H1 (cell line): Measurements from ENCODE around the gene ERAP2. TPM values are rescaled to one million over a fixed set of nuclear protein-coding genes. Genes with fewer than 3 reads are reported as not detected.

Experiments
- CTCF ChIA-PET: fragments of 300-600 bp; sonication (Branson Sonifier 250); formaldehyde crosslinking; loops from one replicate; lab custom pipeline; 2021; ENCODE audit not compliant: partially characterized antibody; lab: Charles Lee
- POLR2A ChIA-PET: fragments of 300-600 bp; sonication (Branson Sonifier 250); formaldehyde crosslinking; loops from one replicate; lab custom pipeline; 2021; ENCODE audit warnings: inconsistent platforms; ENCODE audit not compliant: partially characterized antibody; lab: Charles Lee
- DNase-seq, 2 experiments: peaks; one replicate each; pipeline versions ENCODE4 v3.0.0 to v3.0.0-alpha.2; 2010 to 2022; ENCODE audit warnings: low spot score in 2 of 2, low read depth in 1 of 2, mixed read lengths in 1 of 2
- FAIRE-seq: peaks from 2 replicates; lab custom pipeline; 2011; peaks lifted over from hg19 to GRCh38; lab: Jason Lieb, UNC
- H2AFZ ChIP-seq: 2 replicates; pipeline ENCODE4 v1.8.1; 2012; ENCODE audit warnings: low read length, inconsistent platforms
- H2AK5ac ChIP-seq: 2 replicates; pipeline ENCODE4 v1.6.1; 2013; ENCODE audit warnings: low read depth, low read length
- H2BK120ac ChIP-seq: replicated peaks from 2 replicates; pipeline ENCODE3; 2013; ENCODE audit warnings: low read depth, low read length, inconsistent platforms
- H2BK12ac ChIP-seq: 2 replicates; pipeline ENCODE4 v1.6.1; 2013; ENCODE audit warnings: low read depth, low read length
- H2BK15ac ChIP-seq: 2 replicates; pipeline ENCODE4 v1.6.1; 2013; ENCODE audit warnings: low read length
- H2BK20ac ChIP-seq: 2 replicates; pipeline ENCODE4 v1.6.1; 2013; ENCODE audit warnings: low read length
- H2BK5ac ChIP-seq: 2 replicates; pipeline ENCODE4 v1.6.1; 2013; ENCODE audit warnings: low read depth, low read length
- H3K14ac ChIP-seq: 2 replicates; pipeline ENCODE4 v1.6.1; 2013; ENCODE audit warnings: inconsistent platforms; ENCODE audit not compliant: insufficient read length
- H3K18ac ChIP-seq: 2 replicates; pipeline ENCODE4 v1.6.1; 2013; ENCODE audit warnings: low read length; ENCODE audit errors: extremely low read depth
- H3K23ac ChIP-seq: 2 replicates; pipeline ENCODE4 v1.6.1; 2013; ENCODE audit warnings: inconsistent platforms; ENCODE audit not compliant: insufficient read length
- H3K23me2 ChIP-seq: 2 replicates; pipeline ENCODE4 v1.6.1; 2013; ENCODE audit warnings: low read depth, low read length
- H3K27ac ChIP-seq: 2 replicates; pipeline ENCODE4 v1.6.1; 2011; ENCODE audit warnings: low read depth, low read length, inconsistent platforms
- H3K27me3 ChIP-seq, 4 experiments: replicated peaks in 1 of 4; 1 replicate in 1 of 4; 2 replicates in 3 of 4; pipeline versions ENCODE4 v1.6.1 to v1.8.1; 2011 to 2013; ENCODE audit warnings: low read length in 3 of 4, mild to moderate bottlenecking in 3 of 4, inconsistent platforms in 2 of 4, mixed read lengths in 2 of 4, moderate library complexity in 1 of 4; ENCODE audit not compliant: control insufficient read depth in 3 of 4, insufficient read depth in 3 of 4; ENCODE audit errors: extremely low read depth in 1 of 4
- H3K36me3 ChIP-seq, 4 experiments: 2 replicates each; pipeline versions ENCODE4 v1.6.1 to v1.8.1; 2011 to 2013; ENCODE audit warnings: mild to moderate bottlenecking in 4 of 4, low read length in 3 of 4, moderate library complexity in 2 of 4, control low read depth in 1 of 4, inconsistent platforms in 1 of 4; ENCODE audit not compliant: insufficient read depth in 4 of 4, control insufficient read depth in 2 of 4
- H3K4ac ChIP-seq: replicated peaks from 2 replicates; pipeline ENCODE3; 2013; ENCODE audit warnings: low read length, low read depth, mixed read lengths, inconsistent platforms; ENCODE audit not compliant: insufficient read length
- H3K4me1 ChIP-seq, 4 experiments: replicated peaks in 1 of 4; 1 replicate in 1 of 4; 2 replicates in 3 of 4; pipeline versions ENCODE4 v1.6.1 to v1.8.1; 2011 to 2013; ENCODE audit warnings: low read length in 3 of 4, inconsistent platforms in 2 of 4, mixed read lengths in 1 of 4; ENCODE audit not compliant: insufficient read depth in 4 of 4, control insufficient read depth in 3 of 4
- H3K4me2 ChIP-seq, 2 experiments: 2 replicates each; pipeline versions ENCODE4 v1.6.1 to v1.8.1; 2011 to 2013; ENCODE audit warnings: low read depth in 2 of 2, low read length in 2 of 2, control low read depth in 1 of 2, inconsistent platforms in 1 of 2, mild to moderate bottlenecking in 1 of 2; ENCODE audit not compliant: insufficient read depth in 1 of 2
- H3K4me3 ChIP-seq, 4 experiments: fragments of 200-600, 300-600 bp in 1 of 4; sonication (generic), shearing (Covaris generic), sonication (Bioruptor Twin) in 1 of 4; 2 replicates each; pipeline versions ENCODE4 v1.5.1 to v1.8.1; 2011 to 2016; ENCODE audit warnings: low read length in 4 of 4, low read depth in 3 of 4, control low read depth in 2 of 4, inconsistent platforms in 2 of 4, mild to moderate bottlenecking in 2 of 4, mixed read lengths in 1 of 4, moderate library complexity in 1 of 4; ENCODE audit not compliant: insufficient read depth in 2 of 4; ENCODE audit errors: extremely low read depth in 1 of 4
- H3K56ac ChIP-seq: replicated peaks from 2 replicates; pipeline ENCODE3; 2013; ENCODE audit warnings: low read depth, mild to moderate bottlenecking, mixed read lengths, low read length, inconsistent platforms; ENCODE audit not compliant: insufficient read length
- H3K79me1 ChIP-seq: 2 replicates; pipeline ENCODE4 v1.6.1; 2013; ENCODE audit warnings: low read depth, low read length, control low read depth
- H3K79me2 ChIP-seq, 2 experiments: 2 replicates each; pipeline versions ENCODE4 v1.6.1 to v1.8.1; 2012 to 2013; ENCODE audit warnings: low read length in 2 of 2, mild to moderate bottlenecking in 2 of 2, inconsistent platforms in 1 of 2; ENCODE audit not compliant: insufficient read depth in 2 of 2, control insufficient read depth in 1 of 2
- H3K9ac ChIP-seq, 4 experiments: replicated peaks in 1 of 4; 1 replicate in 1 of 4; 2 replicates in 3 of 4; pipeline versions ENCODE4 v1.6.1 to v1.8.1; 2011 to 2013; ENCODE audit warnings: low read depth in 3 of 4, low read length in 3 of 4, control low read depth in 2 of 4, mild to moderate bottlenecking in 2 of 4, moderate library complexity in 2 of 4, inconsistent platforms in 1 of 4; ENCODE audit errors: extremely low read depth in 1 of 4
- H3K9me3 ChIP-seq, 2 experiments: 2 replicates each; pipeline versions ENCODE4 v1.6.1 to v1.8.1; 2012 to 2013; ENCODE audit warnings: mild to moderate bottlenecking in 2 of 2, moderate library complexity in 2 of 2, control low read depth in 1 of 2, inconsistent platforms in 1 of 2, low read depth in 1 of 2, low read length in 1 of 2, mixed read lengths in 1 of 2; ENCODE audit not compliant: insufficient read depth in 2 of 2
- H4K20me1 ChIP-seq, 2 experiments: replicated peaks in 1 of 2; 2 replicates each; pipeline versions ENCODE3 to v1.8.1; 2011 to 2013; ENCODE audit warnings: inconsistent platforms in 2 of 2, low read length in 2 of 2, mild to moderate bottlenecking in 1 of 2; ENCODE audit not compliant: insufficient read depth in 2 of 2, control insufficient read depth in 1 of 2
- H4K5ac ChIP-seq: 2 replicates; pipeline ENCODE4 v1.6.1; 2013; ENCODE audit warnings: low read length, low read depth, mixed read lengths, inconsistent platforms; ENCODE audit not compliant: insufficient read length
- H4K8ac ChIP-seq: 2 replicates; pipeline ENCODE4 v1.8.0; 2013; ENCODE audit warnings: mild to moderate bottlenecking, moderate library complexity, low read length, inconsistent platforms; ENCODE audit not compliant: insufficient read depth; ENCODE audit errors: extremely low read depth
- H4K91ac ChIP-seq: replicated peaks from 2 replicates; pipeline ENCODE3; 2013; ENCODE audit warnings: low read length, mixed read lengths, inconsistent platforms; ENCODE audit not compliant: insufficient read length
- ATF3 ChIP-seq: IDR thresholded peaks from 2 replicates; pipeline ENCODE4 v1.6.1; 2011; ENCODE audit warnings: low read depth, mild to moderate bottlenecking, low read length; ENCODE audit not compliant: insufficient read depth
- BRCA1 ChIP-seq: IDR thresholded peaks from 2 replicates; pipeline ENCODE4 v1.6.1; 2012; ENCODE audit warnings: low read depth, low read length, improper control_type of control experiment
- CHD1 ChIP-seq: IDR thresholded peaks from 2 replicates; pipeline ENCODE4 v1.6.1; 2012; ENCODE audit warnings: low read depth, low read length, improper control_type of control experiment
- CREB1 ChIP-seq: IDR thresholded peaks from 2 replicates; pipeline ENCODE4 v1.6.1; 2012; ENCODE audit warnings: inconsistent platforms
- CTCF ChIP-seq, 3 experiments: IDR thresholded peaks; 1 replicate in 2 of 3; 2 replicates in 1 of 3; pipeline versions ENCODE4 v1.5.1 to v1.6.1; 2011; ENCODE audit warnings: low read length in 3 of 3, mild to moderate bottlenecking in 3 of 3, inconsistent platforms in 2 of 3, low read depth in 1 of 3, moderate library complexity in 1 of 3; ENCODE audit not compliant: insufficient read depth in 1 of 3; ENCODE audit errors: control extremely low read depth in 1 of 3
- MAFK ChIP-seq: IDR thresholded peaks from 2 replicates; pipeline ENCODE4 v1.6.1; 2012; ENCODE audit warnings: low read depth, mild to moderate bottlenecking, improper control_type of control experiment, low read length
- NRF1 ChIP-seq: IDR thresholded peaks from 2 replicates; pipeline ENCODE4 v1.6.1; 2011; ENCODE audit warnings: mild to moderate bottlenecking, low read depth, low read length, improper control_type of control experiment
- POU5F1 ChIP-seq: IDR thresholded peaks from 2 replicates; pipeline ENCODE4 v1.6.1; 2011; ENCODE audit warnings: low read depth, mild to moderate bottlenecking, low read length, moderate library complexity
- SIN3A ChIP-seq, 2 experiments: IDR thresholded peaks in 1 of 2; conservative IDR thresholded peaks in 1 of 2; 2 replicates each; pipeline ENCODE4 v1.6.1; 2011 to 2012; ENCODE audit warnings: low read length in 2 of 2, improper control_type of control experiment in 1 of 2, low read depth in 1 of 2, mild to moderate bottlenecking in 1 of 2
- SUZ12 ChIP-seq: fragments of 200-600 bp; sonication (generic); IDR thresholded peaks from 2 replicates; pipeline ENCODE4 v1.6.1; 2012; ENCODE audit warnings: mild to moderate bottlenecking, inconsistent platforms, low read length, moderate library complexity, mixed read lengths
- TBP ChIP-seq: IDR thresholded peaks from 2 replicates; pipeline ENCODE4 v1.6.1; 2011; ENCODE audit warnings: low read depth, low read length, improper control_type of control experiment
- WGBS, 2 experiments: shearing (Covaris generic) in 1 of 2; methylation state at CpG; one replicate each; pipeline versions ENCODE4 v1.1.6 to v1.1.7; 2013 to 2015; ENCODE audit warnings: low lambda C conversion rate in 2 of 2, mixed read lengths in 2 of 2, inconsistent platforms in 1 of 2, low coverage in 1 of 2, missing lambda C conversion rate in 1 of 2; ENCODE audit not compliant: insufficient replicate concordance in 2 of 2, insufficient coverage in 1 of 2, insufficient read length in 1 of 2; ENCODE audit errors: extremely low coverage in 1 of 2, missing lambda C conversion rate in 1 of 2; 5-methylcytosine and 5-hydroxymethylcytosine counted together
- polyA plus RNA-seq, 7 experiments: library from polyadenylated mRNA; depleted of rRNA in 3 of 7; stranded (reverse) in 5 of 7; unstranded in 2 of 7; fragments of >200 nt in 5 of 7; fragments of 200-250 nt in 2 of 7; gene quantifications; 1 replicate in 5 of 7; 2 replicates in 1 of 7; 4 replicates in 1 of 7; pipeline versions ENCODE4 v1.2.1 to v1.2.3, GENCODE V29; 2011 to 2013; ENCODE audit warnings: missing spikeins in 2 of 7, mixed read lengths in 2 of 7
- total RNA-seq: library from RNA; stranded (reverse); fragmentation: NEBNext Ultra II Directional; extraction: Animal tissue kit (Norgen Biotek cat#: 25700); gene quantifications from 2 replicates; pipeline ENCODE4 v1.2.1, GENCODE V29; 2021

Gene ERAP2
- total and polyA plus RNA-seq, 2 of the 8 experiments (the other 6 are each of a cell fraction or from before 2014, with no cell fraction given), result 0.14 TPM; not detected in 1

- H3K23me2 ChIP-seq, result no peaks in the 10 kb centered on the region
- H3K4ac ChIP-seq, result no peak overlapping the region
- no peak overlapping the region for H3K4me2 ChIP-seq
- ChIA-PET CTCF (interaction anchor here (0.6 to 2.0 kb wide), 7 partner anchors 12 to 223 kb away, joined by 3 to 8 read pairs (median 3); no protein-coding TSS in a partner anchor), POLR2A (no interaction called here)
- H3K79me1 ChIP-seq, result no peaks in the 10 kb centered on the region
- DNase-seq (no peak), FAIRE-seq (no peak)
- no peak overlapping the region for H2AK5ac ChIP-seq
- no peak overlapping the region for H4K91ac ChIP-seq
- H3K9ac ChIP-seq, result no peak overlapping the region
- no peaks in the 10 kb centered on the region for H4K20me1 ChIP-seq
- no peak overlapping the region for H3K27ac ChIP-seq
- H2BK5ac ChIP-seq, result no peak overlapping the region
- no peaks in the 10 kb centered on the region for H3K9me3 ChIP-seq
- H3K23ac ChIP-seq, result no peak overlapping the region
- no peak overlapping the region for H2BK120ac ChIP-seq
- no peak overlapping the region for H4K5ac ChIP-seq
- H3K14ac ChIP-seq, result no peak overlapping the region
- no peaks in the 10 kb centered on the region for H3K36me3 ChIP-seq
- no peaks in the 10 kb centered on the region for H3K79me2 ChIP-seq
- no peak overlapping the region for H2AFZ ChIP-seq
- H3K4me3 ChIP-seq, result no peak overlapping the region
- H3K18ac ChIP-seq, result no peak overlapping the region
- no peak overlapping the region for H3K56ac ChIP-seq
- 57% methylated on average over 3 of the region's 3 CpGs; no CpG with 5 or more reads in 1 of the 2 experiments for WGBS, 2 experiments
- no peak overlapping the region for H2BK20ac ChIP-seq
- H2BK15ac ChIP-seq, result no peak overlapping the region
- H3K27me3 ChIP-seq, result no peaks in the 10 kb centered on the region
- H2BK12ac ChIP-seq, result no peak overlapping the region
- H4K8ac ChIP-seq, result no peak overlapping the region
- no peaks in the 10 kb centered on the region for H3K4me1 ChIP-seq
- TF ChIP-seq ATF3, result no peak
- TF ChIP-seq SIN3A (conservative IDR thresholded peaks at IDR 0.05 in 1 of 2, IDR thresholded peaks at IDR 0.05 in 1 of 2; ENCODE audit: low read depth in 1 of 2, low read length in 2 of 2), result no peak
- no peak for TF ChIP-seq CHD1
- TF ChIP-seq NRF1, result no peak
- no peak for TF ChIP-seq BRCA1
- no peak for TF ChIP-seq TBP
- no peak for TF ChIP-seq POU5F1
- no peak for TF ChIP-seq CREB1
- TF ChIP-seq SUZ12, result no peak
- no peak for TF ChIP-seq MAFK
- TF ChIP-seq CTCF (IDR thresholded peaks at IDR 0.05; ENCODE audit: control extremely low read depth in 1 of 3, insufficient read depth in 1 of 3, low read depth in 1 of 3, low read length in 3 of 3), result no peak
These were observed 20.5 kb downstream of the ERAP2 start for GRCh38 chr5:96896806-96897205.
